Kidney (tissue), 14 donors: ENCODE data around the gene THBD. TPM values are rescaled to one million over a fixed set of nuclear protein-coding genes. Genes with fewer than 3 reads are reported as not detected.

Experiments used
- DNase-seq, 5 donors: peaks; one replicate each; pipeline ENCODE4 v3.0.0-alpha.2; 2013 to 2020
- FAIRE-seq: peaks from 2 replicates; lab custom pipeline; 2012; peaks lifted over from hg19 to GRCh38; lab: Jason Lieb, UNC
- H3K27ac ChIP-seq, 2 donors: one replicate each; pipeline ENCODE4 v1.7.0; 2013; ENCODE audit warnings: low read depth in 2 of 2, low read length in 2 of 2, inconsistent platforms in 1 of 2
- H3K27me3 ChIP-seq: one replicate; pipeline ENCODE4 v1.7.1; 2013; ENCODE audit warnings: low read length, inconsistent platforms; ENCODE audit not compliant: control insufficient read depth, insufficient read depth
- H3K36me3 ChIP-seq, 3 donors: one replicate each; pipeline versions ENCODE4 v1.7.0 to v1.7.1; 2013; ENCODE audit warnings: low read length in 3 of 3, control low read depth in 1 of 3, inconsistent platforms in 1 of 3; ENCODE audit not compliant: insufficient read depth in 3 of 3, control insufficient read depth in 2 of 3
- H3K4me1 ChIP-seq, 3 donors: one replicate each; pipeline versions ENCODE4 v1.7.0 to v1.7.1; 2013; ENCODE audit warnings: low read length in 3 of 3, inconsistent platforms in 1 of 3, low read depth in 1 of 3; ENCODE audit not compliant: control insufficient read depth in 2 of 3, insufficient read depth in 2 of 3
- H3K4me3 ChIP-seq, 3 donors: one replicate each; pipeline versions ENCODE4 v1.7.0 to v1.8.1; 2013; ENCODE audit warnings: low read length in 3 of 3, control low read depth in 1 of 3, inconsistent platforms in 1 of 3
- H3K9ac ChIP-seq, 3 donors: one replicate each; pipeline versions ENCODE4 v1.7.0 to v1.7.1; 2013; ENCODE audit warnings: low read length in 3 of 3, control low read depth in 1 of 3, inconsistent platforms in 1 of 3
- H3K9me3 ChIP-seq, 3 donors: one replicate each; pipeline versions ENCODE4 v1.7.0 to v1.7.1; 2013; ENCODE audit warnings: low read length in 3 of 3, control low read depth in 1 of 3, inconsistent platforms in 1 of 3; ENCODE audit not compliant: control insufficient read depth in 2 of 3, insufficient read depth in 1 of 3
- intact Hi-C: fragments of 100-400 bp; cut with DNase I; formaldehyde crosslinking; loops from one replicate; pipeline ENCODE4 v1.11.1; 2022
- polyA plus RNA-seq: library from polyadenylated mRNA; stranded (reverse); fragments of 350-450 nt; fragmentation: Illumina TruSeq; extraction: RNeasy Lipid Tissue Mini Kit (QIAGEN cat#74804); gene quantifications from one replicate; pipeline ENCODE4 v1.2.3, GENCODE V29; 2014; ENCODE audit warnings: low read depth, low replicate concordance; ENCODE audit not compliant: insufficient read depth
- total RNA-seq: library from RNA; stranded (reverse); fragmentation: NEBNext Ultra II Directional; extraction: Animal tissue kit (Norgen Biotek cat#: 25700); gene quantifications from one replicate; pipeline ENCODE4 v1.2.1, GENCODE V29; 2021
- TF ChIP-seq, protein P1 (sequence below): IDR thresholded peaks from 3 replicates; pipeline ENCODE4 v1.5.1; 2012; ENCODE audit warnings: mild to moderate bottlenecking, moderate library complexity, borderline replicate concordance; ENCODE audit not compliant: insufficient read depth; ENCODE audit errors: extremely low read depth
- donor health status: control.
- donor health status: control.
- donor health status: control.
- donor health status: control.
- donor health status: control.
- donor health status: DM: yes; HTN: yes; CAD: no.
- donor health status: Normal renal cell carcinoma (clear cell type).

The THBD gene
- total and polyA plus RNA-seq, 2 donors from 2014 or later, result 9.7 to 48.1 TPM

DNA sequence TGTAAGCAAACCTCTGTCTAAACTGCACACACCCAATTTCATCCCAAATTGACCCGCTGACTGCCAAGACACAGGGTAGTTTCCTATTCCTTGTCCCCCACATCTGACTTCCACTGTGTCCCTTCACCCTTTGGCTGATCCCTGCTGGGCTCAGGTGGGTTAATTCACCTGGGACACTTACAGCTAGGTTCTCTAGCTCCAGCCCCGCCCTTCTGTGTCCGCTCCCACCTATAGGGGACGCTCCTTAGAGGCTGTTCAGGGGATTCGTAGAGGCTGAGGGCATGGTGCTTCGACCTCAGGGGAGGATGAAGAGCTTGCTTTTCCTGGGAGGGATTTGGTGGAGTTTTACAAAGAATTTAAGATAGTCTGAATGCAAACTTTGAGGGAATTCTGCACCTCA is 40.7 kb upstream of the THBD start:
- DNase-seq (peak in 1 of 5 donors; percentile 16), FAIRE-seq (no peak)
- Histone ChIP-seq H3K9ac (no peak overlapping the region), H3K4me3 (no peak overlapping the region), H3K9me3 (no peaks in the 10 kb centered on the region), H3K4me1 (peaks cover 0 to 12% (median 0%) of the 10 kb centered on the region in 3 donors), H3K36me3 (no peaks in the 10 kb centered on the region), H3K27me3 (no peaks in the 10 kb centered on the region), H3K27ac (no peak overlapping the region)
- intact Hi-C loops, result no loop called here
- TF ChIP-seq, protein P1, sequence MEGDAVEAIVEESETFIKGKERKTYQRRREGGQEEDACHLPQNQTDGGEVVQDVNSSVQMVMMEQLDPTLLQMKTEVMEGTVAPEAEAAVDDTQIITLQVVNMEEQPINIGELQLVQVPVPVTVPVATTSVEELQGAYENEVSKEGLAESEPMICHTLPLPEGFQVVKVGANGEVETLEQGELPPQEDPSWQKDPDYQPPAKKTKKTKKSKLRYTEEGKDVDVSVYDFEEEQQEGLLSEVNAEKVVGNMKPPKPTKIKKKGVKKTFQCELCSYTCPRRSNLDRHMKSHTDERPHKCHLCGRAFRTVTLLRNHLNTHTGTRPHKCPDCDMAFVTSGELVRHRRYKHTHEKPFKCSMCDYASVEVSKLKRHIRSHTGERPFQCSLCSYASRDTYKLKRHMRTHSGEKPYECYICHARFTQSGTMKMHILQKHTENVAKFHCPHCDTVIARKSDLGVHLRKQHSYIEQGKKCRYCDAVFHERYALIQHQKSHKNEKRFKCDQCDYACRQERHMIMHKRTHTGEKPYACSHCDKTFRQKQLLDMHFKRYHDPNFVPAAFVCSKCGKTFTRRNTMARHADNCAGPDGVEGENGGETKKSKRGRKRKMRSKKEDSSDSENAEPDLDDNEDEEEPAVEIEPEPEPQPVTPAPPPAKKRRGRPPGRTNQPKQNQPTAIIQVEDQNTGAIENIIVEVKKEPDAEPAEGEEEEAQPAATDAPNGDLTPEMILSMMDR, result no peak

DNA sequence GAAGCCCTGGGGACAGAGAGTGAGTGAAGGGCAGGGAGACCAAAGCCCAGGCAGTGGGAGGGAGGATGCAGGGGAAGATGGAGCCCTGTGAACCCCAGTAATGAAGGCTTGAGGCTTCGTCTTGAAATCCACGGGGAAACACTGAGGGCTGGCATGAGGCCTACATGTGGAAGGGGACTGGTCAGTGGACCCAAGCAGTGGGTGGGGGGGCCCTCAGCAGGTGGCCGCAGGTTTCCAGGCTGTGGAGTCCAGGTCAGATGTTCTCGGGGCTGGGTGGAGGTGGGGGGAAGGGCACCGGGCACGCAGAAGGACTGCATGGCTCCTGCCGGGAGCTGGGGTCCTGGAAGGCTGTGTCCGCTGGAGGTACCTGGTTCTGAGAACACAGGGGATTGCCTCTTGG is 39.4 kb upstream of the THBD start:
- FAIRE-seq (no peak), DNase-seq (no peak)
- H3K4me1 ChIP-seq, result peaks cover 0 to 12% (median 0%) of the 10 kb centered on the region in 3 donors
- H3K9ac ChIP-seq, result no peak overlapping the region
- TF ChIP-seq, protein P1, result no peak
- no peaks in the 10 kb centered on the region for H3K27me3 ChIP-seq
- intact Hi-C loops, result no loop called here
- H3K9me3 ChIP-seq, result no peaks in the 10 kb centered on the region
- no peak overlapping the region for H3K4me3 ChIP-seq
- no peaks in the 10 kb centered on the region for H3K36me3 ChIP-seq
- no peak overlapping the region for H3K27ac ChIP-seq

DNA sequence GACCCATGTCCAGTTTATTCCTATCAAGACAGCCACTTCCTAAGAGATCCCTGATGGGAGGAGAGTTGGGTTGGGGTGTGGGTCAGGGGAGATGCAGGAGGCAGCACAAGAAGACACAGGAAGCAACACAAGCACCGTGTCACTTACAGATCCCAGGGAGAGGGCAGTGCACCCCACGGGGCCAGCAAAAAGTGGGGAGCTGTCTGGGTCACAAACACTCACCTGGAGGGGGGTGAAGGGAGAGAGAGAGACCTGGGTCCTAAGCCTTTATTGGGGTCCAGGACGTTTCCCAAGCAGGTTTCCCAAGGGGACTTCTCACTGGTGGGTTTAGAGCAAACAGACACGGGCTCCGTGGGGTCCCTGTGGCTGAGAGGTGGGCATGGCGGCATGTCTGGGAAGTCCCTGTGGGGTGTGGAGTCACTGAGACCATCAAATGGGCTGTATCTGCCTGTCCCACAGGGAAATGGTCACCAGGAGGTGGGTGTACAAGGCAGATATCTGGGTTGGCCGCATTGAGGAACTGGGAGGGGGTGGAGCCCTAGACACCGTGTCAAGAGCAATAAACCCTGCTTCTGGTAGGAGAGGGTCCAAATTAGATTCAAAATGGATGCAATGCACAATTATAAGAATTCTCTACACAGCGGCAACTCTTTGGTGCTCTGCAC is 38.2 kb upstream of the THBD start:
- no peaks in the 10 kb centered on the region for H3K9me3 ChIP-seq
- intact Hi-C loops, result no loop called here
- FAIRE-seq, result no peak
- DNase-seq, result no peak
- H3K4me1 ChIP-seq, result peaks cover 0 to 12% (median 0%) of the 10 kb centered on the region in 3 donors
- H3K36me3 ChIP-seq, result no peaks in the 10 kb centered on the region
- TF ChIP-seq, protein P1, result no peak
- H3K27me3 ChIP-seq, result no peaks in the 10 kb centered on the region
- no peak overlapping the region for H3K9ac ChIP-seq
- no peak overlapping the region for H3K4me3 ChIP-seq
- peak overlapping the region; percentile 91 to 97 for H3K27ac ChIP-seq
